Lower lobe of right lung (tissue), 2 donors: ENCODE data around the gene CCDC28B. TPM values are rescaled to one million over a fixed set of nuclear protein-coding genes. Genes with fewer than 3 reads are reported as not detected.

Experiments used
- ATAC-seq, 2 donors: fragments of 200-7000 bp; cut with Tn5 transposase; one replicate each; pipeline ENCODE4 v1.9.1; 2020 to 2022; ENCODE audit warnings: mild to moderate bottlenecking in 2 of 2, moderate library complexity in 2 of 2
- DNase-seq: peaks from one replicate; pipeline ENCODE4 v3.0.0-alpha.2; 2020
- H3K27ac ChIP-seq: fragments of 200-600 bp; one replicate; pipeline ENCODE4 v1.8.0; 2022
- H3K27me3 ChIP-seq: fragments of 200-600 bp; one replicate; pipeline ENCODE4 v1.8.0; 2022; ENCODE audit warnings: low read depth
- H3K36me3 ChIP-seq: fragments of 200-600 bp; one replicate; pipeline ENCODE4 v1.8.0; 2022; ENCODE audit warnings: mild to moderate bottlenecking
- H3K4me1 ChIP-seq: fragments of 200-600 bp; one replicate; pipeline ENCODE4 v1.8.0; 2022
- H3K4me3 ChIP-seq: fragments of 200-600 bp; one replicate; pipeline ENCODE4 v1.8.0; 2022; ENCODE audit warnings: mild to moderate bottlenecking
- H3K9me3 ChIP-seq: fragments of 200-600 bp; one replicate; pipeline ENCODE4 v1.8.0; 2022
- intact Hi-C: fragments of 100-400 bp; cut with DNase I; formaldehyde crosslinking; loops from one replicate; pipeline ENCODE4 v1.11.0; 2022
- total RNA-seq: library from RNA; stranded (reverse); fragmentation: NEBNext Ultra II Directional; extraction: Animal tissue kit (Norgen Biotek cat#: 25700); gene quantifications from one replicate; pipeline ENCODE4 v1.2.1, GENCODE V29; 2021
- TF ChIP-seq, protein P1 (sequence below): fragments of 200-600 bp; IDR thresholded peaks from one replicate; pipeline ENCODE4 v1.8.0; 2022; ENCODE audit warnings: antibody characterized with exemption, mild to moderate bottlenecking
- donor health status: DM: no; HTN: yes; CAD: no; lungs with severe emphysema.

CCDC28B gene
- total RNA-seq, 1 donor from 2014 or later: 3.3 TPM

GRCh38 chr1:32199043-32199716 is 1.2 kb upstream of the CCDC28B start:
- TF ChIP-seq, protein P1, sequence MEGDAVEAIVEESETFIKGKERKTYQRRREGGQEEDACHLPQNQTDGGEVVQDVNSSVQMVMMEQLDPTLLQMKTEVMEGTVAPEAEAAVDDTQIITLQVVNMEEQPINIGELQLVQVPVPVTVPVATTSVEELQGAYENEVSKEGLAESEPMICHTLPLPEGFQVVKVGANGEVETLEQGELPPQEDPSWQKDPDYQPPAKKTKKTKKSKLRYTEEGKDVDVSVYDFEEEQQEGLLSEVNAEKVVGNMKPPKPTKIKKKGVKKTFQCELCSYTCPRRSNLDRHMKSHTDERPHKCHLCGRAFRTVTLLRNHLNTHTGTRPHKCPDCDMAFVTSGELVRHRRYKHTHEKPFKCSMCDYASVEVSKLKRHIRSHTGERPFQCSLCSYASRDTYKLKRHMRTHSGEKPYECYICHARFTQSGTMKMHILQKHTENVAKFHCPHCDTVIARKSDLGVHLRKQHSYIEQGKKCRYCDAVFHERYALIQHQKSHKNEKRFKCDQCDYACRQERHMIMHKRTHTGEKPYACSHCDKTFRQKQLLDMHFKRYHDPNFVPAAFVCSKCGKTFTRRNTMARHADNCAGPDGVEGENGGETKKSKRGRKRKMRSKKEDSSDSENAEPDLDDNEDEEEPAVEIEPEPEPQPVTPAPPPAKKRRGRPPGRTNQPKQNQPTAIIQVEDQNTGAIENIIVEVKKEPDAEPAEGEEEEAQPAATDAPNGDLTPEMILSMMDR: no peak
- ATAC-seq: no peak
- Histone ChIP-seq H3K27me3 (no peaks in the 10 kb centered on the region), H3K36me3 (peaks cover 42% of the 10 kb centered on the region), H3K27ac (no peak overlapping the region), H3K9me3 (no peaks in the 10 kb centered on the region), H3K4me3 (no peak overlapping the region), H3K4me1 (peaks cover 26% of the 10 kb centered on the region)
- DNase-seq: no peak
- intact Hi-C loops: no loop called here

DNA sequence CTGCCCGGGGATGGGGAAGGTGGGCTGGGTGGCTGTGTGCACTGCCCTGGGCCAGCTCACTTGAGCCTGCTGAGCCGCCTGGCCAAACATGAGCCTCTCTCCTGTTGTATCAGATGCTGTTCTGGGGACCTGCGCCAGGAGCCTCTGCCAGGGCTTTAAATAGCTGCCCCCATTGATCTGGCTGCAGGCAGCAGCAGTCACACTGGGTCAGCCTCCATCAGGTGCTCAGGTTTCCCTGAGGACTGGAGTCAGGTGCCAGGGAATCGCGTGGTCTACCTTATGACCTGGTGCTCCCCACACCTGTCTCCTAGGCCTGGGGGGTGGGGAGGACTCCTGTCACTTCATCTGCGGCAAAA is 700 bp upstream of the CCDC28B start:
- ATAC-seq: no peak
- Histone ChIP-seq H3K36me3 (peaks cover 37% of the 10 kb centered on the region), H3K27ac (no peak overlapping the region), H3K4me3 (peak overlapping the region; percentile 77), H3K9me3 (no peaks in the 10 kb centered on the region), H3K27me3 (no peaks in the 10 kb centered on the region), H3K4me1 (peaks cover 27% of the 10 kb centered on the region)
- no peak for DNase-seq
- intact Hi-C loops: no loop called here
- TF ChIP-seq, protein P1: no peak

- peaks cover 34% of the 10 kb centered on the region for H3K4me1 ChIP-seq
These were observed 838 bp downstream of the CCDC28B start for GRCh38 chr1:32201011-32201855.

DNA sequence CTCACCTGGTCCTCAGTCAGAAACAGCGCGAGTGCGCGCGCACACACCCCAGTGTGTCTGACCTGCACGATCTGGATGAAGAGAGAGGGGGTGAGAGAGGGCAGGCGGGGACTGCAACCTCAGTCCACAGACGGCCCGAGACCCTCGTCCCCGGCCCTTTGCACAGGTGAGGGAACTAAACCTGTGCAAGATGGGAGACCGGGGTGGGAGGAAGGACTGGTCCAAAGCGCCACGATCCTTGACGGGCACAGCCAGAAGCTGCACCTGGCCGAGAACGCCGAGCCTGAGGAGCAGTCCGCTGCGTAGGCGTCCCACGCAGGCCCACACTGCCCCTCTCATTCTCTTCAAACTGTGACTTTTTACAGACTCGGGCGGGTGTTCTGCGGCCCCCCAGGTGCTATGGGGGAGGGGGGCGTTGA is 4.6 kb downstream of the CCDC28B start:
- intact Hi-C loops: no loop called here

More at GRCh38 chr1:32201011-32201855, 838 bp downstream of the CCDC28B start:
- DNase-seq (peak; percentile 71), ATAC-seq (peak; percentile 14 to 48)
- TF ChIP-seq, protein P1: no peak
- no peaks in the 10 kb centered on the region for H3K9me3 ChIP-seq
- peak overlapping the region; percentile 77 for H3K4me3 ChIP-seq
- H3K27ac ChIP-seq: peak overlapping the region; percentile 74
- intact Hi-C loops: no loop called here
- H3K27me3 ChIP-seq: no peaks in the 10 kb centered on the region
- H3K36me3 ChIP-seq: peaks cover 21% of the 10 kb centered on the region

More for the DNA sequence above, 4.6 kb downstream of the CCDC28B start:
- TF ChIP-seq, protein P1: no peak
- peaks cover 34% of the 10 kb centered on the region for H3K4me1 ChIP-seq
- peak overlapping the region; percentile 54 for H3K27ac ChIP-seq
- ATAC-seq (peak; percentile 20 to 37), DNase-seq (peak; percentile 59)
- no peaks in the 10 kb centered on the region for H3K9me3 ChIP-seq
- H3K27me3 ChIP-seq: no peaks in the 10 kb centered on the region
- H3K36me3 ChIP-seq: no peaks in the 10 kb centered on the region
- peak overlapping the region; percentile 71 for H3K4me3 ChIP-seq
